Measurements from ENCODE around the gene RHOT1. TPM values are rescaled to one million over a fixed set of nuclear protein-coding genes. Genes with fewer than 3 reads are reported as not detected.

RHOT1 gene
- total RNA-seq, 2 donors from 2014 or later, result 18.9 to 19.5 TPM

Other genes starting within 250 kb of the RHOT1 start
- gene UTP6, start 240.8 kb upstream of the RHOT1 start, total RNA-seq, result 10 to 100 TPM; 35.6 to 37.0 TPM
- 10 to 100 TPM; 28.3 to 29.3 TPM for gene SUZ12, start 205.5 kb upstream of the RHOT1 start, total RNA-seq
- gene LRRC37B, start 135.1 kb upstream of the RHOT1 start, total RNA-seq, result 10 to 100 TPM; 90.1 to 99.0 TPM
- gene RHBDL3, start 123.3 kb downstream of the RHOT1 start, total RNA-seq, result under 1 TPM; 0.10 to 0.15 TPM
- gene C17orf75, start 199.7 kb downstream of the RHOT1 start, total RNA-seq, result 10 to 100 TPM; 11.6 to 11.8 TPM
- 100 to 1,000 TPM; 259 to 269 TPM for gene ZNF207, start 207.7 kb downstream of the RHOT1 start, total RNA-seq